GM18507 (cell line): ENCODE results near the gene EXO1.
"Not testable (repeated sequence)": the region's sequence is repeated elsewhere in the genome, so short reads cannot be mapped to it uniquely, and the experiment has no call there.

ENCODE experiments used
- DNase-seq: peaks from one replicate; pipeline ENCODE4 v3.0.0; 2011; ENCODE audit warnings: low read depth; ENCODE audit not compliant: insufficient read length; ENCODE audit errors: extremely low spot score
- FAIRE-seq: peaks from 2 replicates; lab custom pipeline; 2011; peaks lifted over from hg19 to GRCh38; lab: Jason Lieb, UNC

Gene EXO1

DNA sequence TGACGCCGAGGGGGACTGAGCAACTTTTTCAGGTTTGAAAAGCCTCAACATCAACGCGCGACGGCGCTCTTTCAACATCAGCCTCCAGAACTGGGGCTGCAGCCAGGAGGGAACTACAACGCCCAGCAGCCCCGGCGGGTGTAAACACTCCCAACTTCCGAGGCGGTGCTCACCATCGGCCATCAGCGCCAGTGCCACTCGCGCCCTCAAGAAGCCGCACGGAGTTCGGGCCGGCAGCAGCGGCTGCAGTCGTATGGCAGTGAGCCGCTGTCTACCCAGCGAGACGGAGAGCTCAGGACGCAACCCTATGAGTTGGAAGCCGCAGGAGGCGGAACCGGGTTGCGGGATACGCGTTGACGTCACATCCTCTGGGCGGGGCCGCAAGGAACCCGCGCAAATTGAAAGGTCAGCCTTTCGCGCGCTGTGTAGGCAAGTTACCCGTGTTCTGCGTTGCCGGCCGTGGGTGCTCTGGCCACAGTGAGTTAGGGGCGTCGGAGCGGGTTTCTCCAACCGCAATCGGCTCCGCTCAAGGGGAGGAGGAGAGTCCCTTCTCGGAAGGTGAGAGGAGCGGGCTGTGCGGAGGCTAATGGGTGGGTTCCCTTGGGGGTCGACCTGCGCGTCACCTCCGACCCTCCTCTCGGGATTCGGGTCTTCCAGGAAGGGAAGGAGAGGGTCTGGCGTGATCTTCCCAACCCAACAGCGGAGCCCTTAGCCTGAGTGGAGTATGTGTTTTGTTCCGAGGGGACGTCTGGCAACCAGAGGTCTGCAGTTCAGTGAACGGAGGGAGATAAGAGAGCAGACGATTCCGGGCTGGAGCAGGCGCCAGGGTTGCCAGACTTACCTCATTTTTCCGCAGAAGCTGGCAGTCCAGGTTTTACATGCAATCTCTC is at the start of gene EXO1:
TSS of gene EXO1 (plus strand) at position 409 of the 890 bp plus-strand sequence. CDS start 2,222 bp downstream, outside the sequence.
- FAIRE-seq (peak; percentile 96), DNase-seq (peak; percentile 78)

DNA sequence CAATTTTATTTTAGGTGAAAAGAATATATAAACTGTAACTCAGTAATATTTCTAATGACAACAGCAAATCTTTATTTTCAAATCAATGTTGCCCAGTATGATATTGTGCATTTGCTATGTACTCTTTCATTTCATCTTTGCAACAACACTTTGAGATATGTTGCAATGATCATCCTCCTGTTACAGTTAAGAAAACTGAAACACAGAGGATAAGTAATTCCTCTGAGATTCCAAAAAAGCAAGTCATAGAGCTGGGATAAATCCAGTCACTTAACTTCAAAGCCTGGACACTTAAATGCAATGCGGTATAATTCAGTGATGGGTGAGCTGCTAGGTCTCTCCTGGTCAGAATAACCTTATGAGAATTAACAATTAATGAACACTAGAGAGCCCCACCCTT is 48.6 kb upstream of the EXO1 start:
- FAIRE-seq (no peak), DNase-seq (no peak)

DNA sequence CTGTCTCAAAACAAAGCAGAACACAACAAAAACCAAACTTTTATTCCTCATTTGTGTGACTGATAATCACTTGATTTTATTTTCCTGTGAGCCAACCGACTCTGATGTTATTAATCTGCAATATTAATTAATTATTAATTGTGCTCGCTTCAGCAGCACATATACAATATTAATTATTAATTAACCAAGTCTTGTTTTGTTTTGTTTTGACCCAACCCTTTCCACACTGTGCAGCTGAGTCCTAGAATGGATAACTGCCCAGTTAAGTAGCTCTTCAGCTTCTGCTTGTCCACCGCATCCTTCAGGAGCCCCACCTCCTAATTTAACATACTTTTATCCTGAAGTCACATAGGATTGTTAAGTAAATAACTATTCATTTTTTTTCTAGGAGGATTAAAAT is 47.4 kb upstream of the EXO1 start:
- DNase-seq, result no peak
- no peak for FAIRE-seq

GRCh38 chr1:241802863-241803262 is 45.1 kb upstream of the EXO1 start:
- no peak for FAIRE-seq
- DNase-seq, result no peak

- FAIRE-seq, DNase-seq: not testable (repeated sequence)
Observed at GRCh38 chr1:241804706-241805105, 43.3 kb upstream of the EXO1 start.

DNA sequence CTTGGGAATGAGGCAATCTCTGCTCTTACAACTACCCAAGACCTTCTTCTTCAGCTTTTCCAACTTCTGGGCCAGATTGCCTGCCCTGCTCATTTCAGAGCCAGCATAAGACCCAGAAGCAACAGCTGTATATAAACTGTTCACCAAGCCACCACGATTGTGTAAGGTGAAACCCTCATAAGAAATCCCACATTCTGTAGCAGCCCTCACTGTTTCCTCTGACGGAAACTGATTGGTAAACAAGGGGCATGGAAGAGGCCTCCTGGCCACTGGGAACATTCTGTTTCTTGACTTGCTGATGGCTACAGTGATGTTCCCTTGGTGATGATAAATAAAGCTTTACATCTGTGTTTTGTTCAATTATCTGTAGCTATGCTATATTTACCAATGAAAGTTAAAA is 39.7 kb upstream of the EXO1 start:
- no peak for FAIRE-seq
- no peak for DNase-seq

DNA sequence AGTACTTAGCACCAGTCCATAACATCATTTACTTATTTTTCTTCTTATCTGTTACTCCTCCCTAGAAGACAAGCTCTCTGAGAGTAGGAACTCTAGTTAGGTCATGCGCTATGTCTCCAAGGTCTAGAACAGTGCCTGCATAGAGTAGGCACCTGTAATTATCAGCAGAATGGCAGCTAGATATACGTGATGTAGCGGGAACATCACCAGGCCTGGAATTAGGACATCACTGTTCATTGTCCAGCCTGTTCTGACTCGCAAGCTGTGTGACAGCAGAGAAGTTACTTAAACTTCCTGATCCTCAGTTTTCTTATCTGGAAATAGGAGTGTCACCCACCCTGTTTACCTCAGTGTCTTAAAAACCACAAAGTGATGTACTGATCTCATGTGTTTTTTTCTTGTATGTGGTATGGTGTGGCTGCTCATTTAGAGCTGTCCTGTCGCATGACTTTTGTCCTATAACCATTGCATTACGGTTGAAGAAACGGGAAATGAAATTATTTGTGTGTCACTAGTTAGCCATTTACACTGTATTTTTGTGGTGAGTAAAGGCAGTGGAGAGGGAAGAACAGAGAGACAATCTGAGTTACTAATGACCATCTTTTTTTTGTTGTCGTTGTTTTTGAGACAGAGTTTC is 37.1 kb upstream of the EXO1 start:
- DNase-seq (no peak), FAIRE-seq (no peak)

DNA sequence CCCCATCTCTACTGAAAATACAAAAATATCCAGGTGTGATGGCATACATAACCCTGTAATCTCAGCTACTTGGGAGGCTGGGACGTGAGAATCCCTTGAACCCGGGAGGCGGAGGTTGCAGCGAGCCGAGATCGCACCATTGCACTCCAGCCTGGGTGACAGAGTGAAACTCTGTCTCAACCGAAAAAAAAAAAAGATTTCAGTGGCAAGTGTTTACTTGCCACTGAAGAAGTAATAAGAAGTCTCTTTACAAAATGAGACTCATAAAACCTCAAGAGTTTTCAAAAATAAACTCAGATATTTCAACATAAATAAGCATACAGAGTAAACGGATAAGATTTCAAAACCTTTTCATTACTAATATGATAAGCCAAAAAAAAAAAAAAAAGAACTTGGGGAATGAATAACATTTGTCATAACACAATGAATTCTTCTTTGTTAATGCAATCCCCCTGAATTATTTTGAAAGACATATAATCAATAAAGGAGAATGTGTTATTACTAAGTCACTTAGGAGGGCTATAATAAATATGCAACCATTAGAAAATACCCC is 34.2 kb upstream of the EXO1 start:
- FAIRE-seq (no peak), DNase-seq (no peak)

GRCh38 chr1:241816008-241816407 is 32.0 kb upstream of the EXO1 start:
- FAIRE-seq (no peak), DNase-seq (no peak)

GRCh38 chr1:241817331-241817792 is 30.6 kb upstream of the EXO1 start:
- no peak for FAIRE-seq

GRCh38 chr1:241817956-241818612 is 29.9 kb upstream of the EXO1 start:
- no peak for FAIRE-seq
- no peak for DNase-seq

More at GRCh38 chr1:241817331-241817792, 30.6 kb upstream of the EXO1 start:
- DNase-seq, result no peak

- FAIRE-seq (no peak), DNase-seq (no peak)
Observed at GRCh38 chr1:241819340-241819866, 28.6 kb upstream of the EXO1 start.

GRCh38 chr1:241821363-241821762 is 26.6 kb upstream of the EXO1 start:
- DNase-seq (no peak), FAIRE-seq (no peak)

DNA sequence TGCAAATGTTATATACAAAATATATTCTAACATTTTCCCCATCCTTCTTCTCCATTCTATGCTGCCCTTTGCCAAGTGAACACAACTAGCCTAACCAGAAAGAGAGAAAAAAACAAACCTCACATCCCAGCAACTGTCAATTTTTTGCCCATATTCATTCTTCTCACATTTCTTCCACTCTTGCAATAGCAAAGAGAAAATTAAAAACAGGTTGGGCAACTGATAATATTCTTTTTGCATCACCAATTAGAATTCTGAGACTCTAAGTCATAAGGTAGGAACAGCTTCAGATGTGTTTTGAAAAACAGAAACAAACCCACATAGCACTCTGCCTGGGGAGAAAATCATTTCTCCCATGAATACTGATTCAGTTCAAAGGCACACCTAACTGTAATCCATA is 25.2 kb upstream of the EXO1 start:
- FAIRE-seq (no peak), DNase-seq (no peak)

DNA sequence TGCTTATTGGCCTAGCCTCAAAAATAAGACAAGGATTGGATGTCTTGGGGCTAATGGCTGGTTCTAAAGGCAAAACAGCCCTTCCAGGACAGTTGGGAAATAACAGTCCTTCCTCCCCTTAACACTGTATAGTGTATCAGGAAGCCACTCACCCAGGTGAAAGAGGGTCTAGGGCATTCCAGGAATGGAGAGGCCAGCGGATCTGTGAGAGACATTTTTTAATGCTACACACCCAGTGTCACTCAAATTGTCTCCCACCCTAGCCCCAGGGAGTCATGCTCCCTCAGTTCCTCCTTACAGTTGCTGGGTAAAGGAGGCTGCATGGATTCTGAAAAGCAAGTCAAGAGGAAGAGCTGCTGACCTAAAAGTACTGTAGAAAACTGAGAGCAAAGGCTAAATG is 24.1 kb upstream of the EXO1 start:
- DNase-seq (no peak), FAIRE-seq (no peak)

DNA sequence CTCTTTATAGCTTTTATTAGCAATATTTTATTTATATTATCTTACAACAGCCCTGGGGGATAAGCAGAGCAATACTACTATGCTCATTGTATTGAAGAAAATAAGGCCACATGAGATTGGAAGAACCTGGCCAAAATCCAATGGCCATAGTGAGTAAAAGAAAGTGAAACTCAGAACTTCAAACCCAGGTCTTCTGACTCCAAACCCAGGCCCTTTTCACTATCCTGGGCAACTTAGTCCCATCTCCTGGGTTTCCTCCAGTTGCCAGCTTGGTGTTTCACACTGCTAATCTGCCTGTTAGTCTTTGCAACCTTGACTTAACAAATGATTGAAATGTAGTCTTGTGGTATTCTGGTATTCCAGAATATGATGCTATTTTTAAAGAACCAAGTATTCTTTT is 22.4 kb upstream of the EXO1 start:
- DNase-seq (no peak), FAIRE-seq (no peak)

DNA sequence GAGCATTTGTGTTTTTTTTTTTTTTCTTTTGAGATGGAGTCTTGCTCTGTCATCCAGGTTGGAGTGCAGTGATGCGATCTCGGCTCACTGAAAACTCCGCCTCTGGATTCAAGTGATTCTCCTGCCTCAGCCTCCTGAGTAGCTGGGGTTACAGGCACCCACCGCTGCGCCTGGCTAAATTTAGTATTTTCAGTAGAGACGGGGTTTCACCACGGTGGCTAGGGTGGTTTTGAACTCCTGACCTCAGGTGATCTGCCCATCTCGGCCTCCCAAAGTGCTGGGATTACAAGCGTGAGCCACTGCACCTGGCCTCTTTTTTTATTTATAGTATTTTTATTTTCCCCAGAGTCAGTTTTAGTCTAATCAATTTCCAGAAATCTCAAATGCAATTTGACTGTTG is 21.4 kb upstream of the EXO1 start:
- FAIRE-seq, DNase-seq: not testable (repeated sequence)

GRCh38 chr1:241827264-241827663 is 20.7 kb upstream of the EXO1 start:
- no peak for DNase-seq
- no peak for FAIRE-seq

DNA sequence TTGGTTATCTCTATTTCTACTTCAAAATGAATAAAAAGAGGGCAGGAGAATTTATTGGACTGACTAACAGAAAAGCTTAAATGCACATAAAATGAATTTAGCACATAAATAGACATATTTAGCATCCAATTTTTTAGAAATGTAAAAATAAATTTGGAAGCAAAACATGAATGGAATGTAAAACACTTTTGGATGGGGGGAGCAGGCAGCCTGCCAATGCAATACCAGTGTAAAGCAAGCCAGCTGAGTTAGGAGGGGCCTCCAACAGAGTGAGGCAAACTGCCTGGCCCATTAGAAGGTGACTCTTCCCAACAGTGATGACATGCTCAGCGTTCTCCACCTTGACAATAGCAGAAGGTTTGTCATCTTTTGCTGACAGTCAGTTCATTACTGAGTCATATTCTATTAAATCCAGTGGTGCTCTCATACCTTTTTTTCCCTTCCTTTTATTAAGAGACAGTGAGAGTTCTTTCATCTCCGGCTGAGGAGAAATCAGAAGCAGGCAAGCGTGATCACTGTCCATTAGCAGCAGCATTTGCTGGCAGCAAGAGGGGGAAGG is 19.5 kb upstream of the EXO1 start:
- FAIRE-seq (no peak), DNase-seq (no peak)
